ENCODE data around the gene ABCB6. TPM values are rescaled to one million over a fixed set of nuclear protein-coding genes. Genes with fewer than 3 reads are reported as not detected.

ABCB6 gene
- total and polyA plus RNA-seq, 2 of the 8 experiments (the other 6 are each of a cell fraction or from before 2014, with no cell fraction given): 44.9 to 50.6 TPM

- peak in 1 of 2 experiments; percentile 34; a peak in 1 of 4 replicates for TF ChIP-seq SIN3A (conservative IDR thresholded peaks at IDR 0.05 in 1 of 2, IDR thresholded peaks at IDR 0.05 in 1 of 2; ENCODE audit: low read depth in 1 of 2, low read length in 2 of 2)
Observed at GRCh38 chr2:219171231-219171651, 47.5 kb downstream of the ABCB6 start (continued).

All from H1 (cell line).